Bronchial epithelial cell (primary cell): ENCODE data around the gene KRTAP10-8. TPM values are rescaled to one million over a fixed set of nuclear protein-coding genes. Genes with fewer than 3 reads are reported as not detected.

Source experiments
- DNase-seq: peaks from one replicate; pipeline ENCODE4 v3.0.0-alpha.2; 2010; ENCODE audit warnings: low read depth
- FAIRE-seq: peaks from 2 replicates; lab custom pipeline; 2011; peaks lifted over from hg19 to GRCh38; lab: Jason Lieb, UNC
- H3K27me3 ChIP-seq: 2 replicates; pipeline ENCODE4 v1.5.1; 2011; ENCODE audit warnings: low read length; ENCODE audit not compliant: control insufficient read depth, insufficient read depth
- H3K36me3 ChIP-seq: 2 replicates; pipeline ENCODE4 v1.5.1; 2011; ENCODE audit warnings: low read length; ENCODE audit not compliant: control insufficient read depth, insufficient read depth
- H3K4me3 ChIP-seq: 2 replicates; pipeline ENCODE4 v1.5.1; 2011; ENCODE audit warnings: mild to moderate bottlenecking, low read depth, low read length, control low read depth
- total RNA-seq: library from RNA; depleted of rRNA; stranded (reverse); fragments of >200 nt; gene quantifications from 2 replicates; pipeline ENCODE4 v1.2.1, GENCODE V29; 2014
- TF ChIP-seq, protein P1 (sequence below): IDR thresholded peaks from 2 replicates; pipeline ENCODE4 v1.5.1; 2011; ENCODE audit warnings: mild to moderate bottlenecking, moderate library complexity, low read length, control low read depth, inconsistent platforms; ENCODE audit not compliant: insufficient read depth, severe bottlenecking

The KRTAP10-8 gene
- total RNA-seq, 1 donor from 2014 or later, result not detected

DNA sequence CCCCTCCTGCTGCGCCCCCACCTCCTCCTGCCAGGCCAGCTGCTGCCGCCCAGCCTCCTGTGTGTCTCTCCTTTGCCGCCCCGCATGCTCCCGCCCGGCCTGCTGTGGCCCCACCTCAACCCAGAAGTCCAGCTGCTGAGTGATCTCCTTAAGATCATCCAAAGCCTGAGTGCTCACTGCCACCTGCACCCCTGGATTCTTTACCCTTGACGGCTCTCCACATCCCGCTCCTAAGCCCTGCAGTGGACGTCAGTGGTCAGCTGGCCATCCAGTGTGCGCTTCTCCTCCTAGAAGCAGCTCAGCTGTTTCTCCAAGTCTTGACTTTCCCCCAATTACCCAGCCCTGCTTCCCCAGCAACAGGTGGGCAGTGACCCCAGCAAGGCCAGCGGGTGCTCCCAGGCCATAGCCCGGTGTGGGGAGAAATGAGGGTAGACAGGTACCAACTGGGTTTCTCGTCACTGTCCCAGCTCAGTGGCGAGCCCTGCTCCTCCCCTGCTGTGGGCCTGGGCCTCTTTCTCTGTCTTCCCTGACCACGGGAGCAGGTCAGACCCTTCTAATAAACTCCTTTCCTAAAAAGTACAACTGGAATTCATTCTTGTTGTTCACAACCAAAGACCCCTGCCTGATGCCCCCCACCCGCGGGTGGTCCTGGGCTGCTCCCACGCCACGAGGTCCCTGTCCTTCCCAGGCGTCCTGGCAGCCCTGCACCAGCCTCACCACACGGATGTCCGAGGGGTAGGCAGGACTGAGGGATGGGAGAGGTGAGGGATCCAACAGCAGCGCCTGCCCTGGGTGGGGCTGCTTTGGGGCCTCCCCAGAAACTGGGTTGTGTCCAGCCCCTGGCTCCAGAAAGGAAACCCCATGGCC, 10.1 kb upstream of the KRTAP10-8 start:
- DNase-seq (no peak), FAIRE-seq (no peak)
- TF ChIP-seq, protein P1, sequence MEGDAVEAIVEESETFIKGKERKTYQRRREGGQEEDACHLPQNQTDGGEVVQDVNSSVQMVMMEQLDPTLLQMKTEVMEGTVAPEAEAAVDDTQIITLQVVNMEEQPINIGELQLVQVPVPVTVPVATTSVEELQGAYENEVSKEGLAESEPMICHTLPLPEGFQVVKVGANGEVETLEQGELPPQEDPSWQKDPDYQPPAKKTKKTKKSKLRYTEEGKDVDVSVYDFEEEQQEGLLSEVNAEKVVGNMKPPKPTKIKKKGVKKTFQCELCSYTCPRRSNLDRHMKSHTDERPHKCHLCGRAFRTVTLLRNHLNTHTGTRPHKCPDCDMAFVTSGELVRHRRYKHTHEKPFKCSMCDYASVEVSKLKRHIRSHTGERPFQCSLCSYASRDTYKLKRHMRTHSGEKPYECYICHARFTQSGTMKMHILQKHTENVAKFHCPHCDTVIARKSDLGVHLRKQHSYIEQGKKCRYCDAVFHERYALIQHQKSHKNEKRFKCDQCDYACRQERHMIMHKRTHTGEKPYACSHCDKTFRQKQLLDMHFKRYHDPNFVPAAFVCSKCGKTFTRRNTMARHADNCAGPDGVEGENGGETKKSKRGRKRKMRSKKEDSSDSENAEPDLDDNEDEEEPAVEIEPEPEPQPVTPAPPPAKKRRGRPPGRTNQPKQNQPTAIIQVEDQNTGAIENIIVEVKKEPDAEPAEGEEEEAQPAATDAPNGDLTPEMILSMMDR, result no peak
- no peaks in the 10 kb centered on the region for H3K36me3 ChIP-seq
- H3K4me3 ChIP-seq, result no peak overlapping the region
- no peaks in the 10 kb centered on the region for H3K27me3 ChIP-seq

DNA sequence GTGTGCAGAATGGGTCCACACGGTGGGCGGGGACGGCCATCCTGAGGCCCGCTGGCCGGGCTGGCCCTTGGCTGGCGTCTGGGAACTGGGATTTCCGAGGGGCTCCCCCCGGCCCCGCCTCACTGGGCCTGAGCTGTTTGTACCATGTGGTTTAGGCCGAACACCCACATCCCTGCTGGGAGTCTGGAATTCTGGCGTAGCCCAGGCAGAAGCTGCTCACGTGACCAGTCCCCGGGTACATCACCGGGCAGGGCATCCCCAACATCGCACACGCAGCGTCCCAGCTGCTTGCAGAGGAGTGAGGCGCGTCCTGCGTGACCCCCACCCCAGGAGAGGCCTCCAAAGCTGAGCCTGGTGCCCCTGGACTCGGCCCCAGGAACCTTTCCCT, 9.4 kb upstream of the KRTAP10-8 start:
- FAIRE-seq, result no peak
- DNase-seq, result no peak
- H3K36me3 ChIP-seq, result no peaks in the 10 kb centered on the region
- H3K27me3 ChIP-seq, result no peaks in the 10 kb centered on the region
- no peak overlapping the region for H3K4me3 ChIP-seq
- TF ChIP-seq, protein P1, result no peak

DNA sequence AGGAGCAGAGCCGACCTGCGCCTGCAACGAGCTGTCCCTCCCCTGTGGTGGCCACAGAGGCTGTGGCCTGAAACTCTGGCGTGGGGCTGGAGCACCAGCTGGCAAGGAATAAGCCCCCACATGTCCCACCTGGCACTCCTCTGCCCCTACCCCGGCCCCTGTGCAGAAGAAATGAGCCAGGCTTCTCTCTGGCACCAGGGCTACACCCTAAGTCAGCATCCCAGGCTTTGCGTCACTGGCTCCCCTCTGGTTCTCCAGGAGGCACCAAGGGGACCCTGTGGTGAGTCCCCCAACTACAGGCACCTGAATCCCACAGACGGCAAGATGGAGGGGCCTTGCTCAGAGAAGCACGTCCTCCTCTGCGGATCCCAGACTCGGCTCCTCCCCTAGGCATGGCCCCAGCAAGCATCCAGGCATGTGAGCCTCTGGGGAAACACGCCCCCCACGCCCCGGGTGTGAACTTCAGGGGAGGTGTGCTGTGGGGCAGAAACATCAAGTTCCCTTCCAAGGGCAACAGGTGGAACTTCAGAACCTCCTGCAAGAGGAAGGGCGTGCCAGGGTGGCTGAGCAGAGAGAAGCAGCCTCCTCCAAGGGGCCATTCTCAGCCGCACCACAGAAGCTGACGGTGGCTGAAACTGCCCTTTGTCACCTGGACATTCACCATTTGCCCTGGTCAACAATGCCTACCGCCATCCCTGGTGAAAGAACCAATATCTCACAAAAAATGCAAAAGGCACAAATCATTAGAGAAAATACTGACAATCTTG, 8.6 kb upstream of the KRTAP10-8 start:
- H3K4me3 ChIP-seq, result no peak overlapping the region
- DNase-seq (no peak), FAIRE-seq (no peak)
- H3K27me3 ChIP-seq, result no peaks in the 10 kb centered on the region
- TF ChIP-seq, protein P1, result no peak
- no peaks in the 10 kb centered on the region for H3K36me3 ChIP-seq

DNA sequence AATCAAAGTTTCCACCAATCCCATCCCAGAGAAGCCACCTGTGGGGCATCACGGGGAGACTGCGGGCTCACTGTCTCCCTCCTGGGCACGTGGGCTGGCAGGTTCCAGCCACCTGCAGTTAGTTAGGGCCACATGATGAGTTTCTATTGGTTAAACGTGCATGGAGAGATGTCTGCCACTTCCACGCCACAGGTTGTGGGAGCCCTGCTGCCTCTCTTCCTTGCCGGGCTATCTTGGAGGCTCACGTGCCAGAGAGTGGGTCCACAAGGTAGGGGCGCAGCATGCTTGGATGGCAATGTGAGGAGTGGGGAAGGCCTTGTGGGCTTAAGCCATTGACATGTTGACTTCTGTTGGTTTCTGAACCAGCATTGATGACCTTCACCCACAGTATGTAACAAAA, 8.0 kb upstream of the KRTAP10-8 start:
- DNase-seq, result no peak
- Histone ChIP-seq H3K4me3 (no peak overlapping the region), H3K36me3 (no peaks in the 10 kb centered on the region), H3K27me3 (no peaks in the 10 kb centered on the region)
- TF ChIP-seq, protein P1, result no peak
- no peak for FAIRE-seq

DNA sequence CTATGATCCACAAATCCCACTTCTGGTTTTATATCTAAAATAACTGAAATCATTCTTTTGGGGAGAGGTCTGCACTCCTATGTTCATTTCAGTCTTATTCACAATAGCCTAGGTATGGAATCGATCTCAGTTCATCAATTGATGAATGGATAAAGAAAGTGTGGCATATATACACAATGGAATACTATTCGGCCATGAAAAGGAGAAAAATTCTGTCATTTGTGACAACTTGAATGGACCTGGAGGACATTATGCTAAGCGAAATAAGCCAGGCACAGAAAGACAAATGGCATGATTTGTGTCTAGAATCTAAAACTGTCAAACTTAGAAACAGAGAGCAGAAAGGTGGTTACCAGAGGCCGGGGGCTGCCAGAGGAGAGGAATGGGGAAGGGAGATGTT, 5.4 kb upstream of the KRTAP10-8 start:
- TF ChIP-seq, protein P1, result no peak
- FAIRE-seq (no peak), DNase-seq (no peak)
- H3K4me3 ChIP-seq, result no peak overlapping the region
- H3K36me3 ChIP-seq, result no peaks in the 10 kb centered on the region
- H3K27me3 ChIP-seq, result no peaks in the 10 kb centered on the region
